Right lobe of liver (tissue), 6 donors: ENCODE measurements around the gene ZFP30. TPM values are rescaled to one million over a fixed set of nuclear protein-coding genes. Genes with fewer than 3 reads are reported as not detected.

Experiments
- ATAC-seq, 4 donors: fragments of 200-7000 bp; cut with Tn5 transposase; one replicate each; pipeline ENCODE4 v1.9.1; 2020; ENCODE audit warnings: mild to moderate bottlenecking in 4 of 4, moderate library complexity in 4 of 4
- DNase-seq, 3 donors: peaks; one replicate each; pipeline ENCODE4 v3.0.0-alpha.2; 2020
- H3K27ac ChIP-seq, 3 donors: fragments of 200-600 bp; one replicate each; pipeline ENCODE4 v1.8.0; 2022
- H3K27me3 ChIP-seq, 2 donors: fragments of 200-600 bp; one replicate each; pipeline ENCODE4 v1.8.0; 2022
- H3K36me3 ChIP-seq, 4 donors: fragments of 200-600 bp; sonication (generic) in 1 of 4; one replicate each; pipeline versions ENCODE4 v1.5.1 to v1.8.0; 2017 to 2022; ENCODE audit warnings: control low read depth in 1 of 4
- H3K4me1 ChIP-seq, 4 donors: fragments of 200-600 bp; sonication (generic) in 1 of 4; one replicate each; pipeline versions ENCODE4 v1.5.1 to v1.8.0; 2017 to 2022; ENCODE audit warnings: control low read depth in 1 of 4
- H3K4me3 ChIP-seq, 3 donors: fragments of 200-600 bp; one replicate each; pipeline ENCODE4 v1.8.0; 2022
- H3K9me3 ChIP-seq, 4 donors: fragments of 200-600 bp; sonication (generic) in 1 of 4; one replicate each; pipeline versions ENCODE4 v1.5.1 to v1.8.0; 2017 to 2022; ENCODE audit warnings: control low read depth in 1 of 4
- CTCF ChIP-seq, 4 donors: fragments of 200-600 bp in 3 of 4; fragments of 450-650 bp in 1 of 4; IDR thresholded peaks; one replicate each; pipeline versions ENCODE4 v1.5.1 to v1.8.0; 2016 to 2022; ENCODE audit warnings: antibody characterized with exemption in 4 of 4, mild to moderate bottlenecking in 2 of 4
- POLR2A ChIP-seq: fragments of 450-650 bp; IDR thresholded peaks from one replicate; pipeline ENCODE4 v1.6.1; 2017; ENCODE audit warnings: antibody characterized with exemption, mild to moderate bottlenecking
- WGBS: methylation state at CpG from one replicate; pipeline ENCODE4 v1.1.6; 2018; ENCODE audit warnings: low coverage, low lambda C conversion rate; ENCODE audit not compliant: insufficient coverage; ENCODE audit errors: missing lambda C conversion rate; 5-methylcytosine and 5-hydroxymethylcytosine counted together
- intact Hi-C, 2 donors: fragments of 100-400 bp; cut with DNase I; formaldehyde crosslinking; loops; one replicate each; pipeline versions ENCODE4 v1.11.2 to v1.14.1; 2022
- total RNA-seq, 6 experiments: library from RNA; depleted of rRNA in 2 of 6; stranded (reverse); fragments of >200 nt in 2 of 6; fragmentation: NEBNext Ultra II Directional in 3 of 6; extraction: Animal tissue kit (Norgen Biotek cat#: 25700) in 3 of 6; gene quantifications; one replicate each; pipeline versions ENCODE4 v1.1.0 to v1.2.4, GENCODE V29; 2016 to 2023
- donor health status: DM: no; HTN: yes; CAD: no.
- donor health status: DM: no; HTN: no; CAD: no.
- donor health status: DM: no; HTN: no; CAD: no.
- donor health status: DM: no; HTN: yes; CAD: no.
- donor health status: DM: no; HTN: yes; CAD: no.

Gene ZFP30
- total RNA-seq, 6 experiments from 2014 or later: 2.9 to 5.0 (median 4.0) TPM

- intact Hi-C loops: no loop called here
Observed at GRCh38 chr19:37594982-37595382, 60.3 kb downstream of the ZFP30 start.

GRCh38 chr19:37594304-37594981 is 60.8 kb downstream of the ZFP30 start, which contains the start of the genes ZNF540 and ZNF571:
ZNF540 (plus strand) TSS chr19:37594876; CDS start chr19:37598448, 3,572 bp downstream.
ZNF571 (minus strand) TSS chr19:37594792; CDS start chr19:37586676, 8,116 bp downstream.
- H3K4me3 ChIP-seq: peak within 1 kb of the TSS; percentile 64 to 70 (median 68)
- H3K4me1 ChIP-seq: peaks cover 0 to 6% (median 2%) of the 10 kb centered on the region in 4 donors
- H3K36me3 ChIP-seq: peaks cover 0 to 9% (median 0%) of the 10 kb centered on the region in 4 donors
- TF ChIP-seq CTCF (IDR thresholded peaks at IDR 0.05): no peak
- TF ChIP-seq POLR2A: peak; percentile 57
- WGBS: 1% methylated on average over 40 of the region's 53 CpGs
- no peaks in the 10 kb centered on the region for H3K27me3 ChIP-seq
- peak within 1 kb of the TSS; percentile 61 to 81 (median 77) for H3K27ac ChIP-seq
- DNase-seq (peak; percentile 95 to 97 (median 96)), ATAC-seq (peak; percentile 98 to 99 (median 98))
- peaks cover 0 to 14% (median 0%) of the 10 kb centered on the region in 4 donors for H3K9me3 ChIP-seq
- intact Hi-C loops: no loop called here

More at GRCh38 chr19:37594982-37595382, 60.3 kb downstream of the ZFP30 start:
- Histone ChIP-seq H3K9me3 (peaks cover 0 to 14% (median 0%) of the 10 kb centered on the region in 4 donors), H3K27me3 (no peaks in the 10 kb centered on the region), H3K4me3 (peak overlapping the region; percentile 64 to 70 (median 68)), H3K36me3 (peaks cover 0 to 14% (median 0%) of the 10 kb centered on the region in 4 donors), H3K27ac (peak overlapping the region; percentile 40 to 77 (median 61)), H3K4me1 (peaks cover 0 to 6% (median 2%) of the 10 kb centered on the region in 4 donors)
- ATAC-seq (peak; percentile 56 to 69 (median 62)), DNase-seq (peak; percentile 52 to 71 (median 64))
- WGBS: 0% methylated on average over 3 of the region's 20 CpGs
- TF ChIP-seq CTCF (IDR thresholded peaks at IDR 0.05) (no peak), POLR2A (no peak)

- peaks cover 0 to 14% (median under 1%) of the 10 kb centered on the region in 4 donors for H3K9me3 ChIP-seq
- ATAC-seq: no peak
- TF ChIP-seq POLR2A: no peak
- no peak for TF ChIP-seq CTCF (IDR thresholded peaks at IDR 0.05)
- peak overlapping the region; percentile 64 to 70 (median 68) for H3K4me3 ChIP-seq
- no peaks in the 10 kb centered on the region for H3K27me3 ChIP-seq
- H3K36me3 ChIP-seq: peaks cover 0 to 4% (median 0%) of the 10 kb centered on the region in 4 donors
- peak overlapping the region; percentile 61 to 81 (median 77) for H3K27ac ChIP-seq
- WGBS: 8% methylated on average over 7 of the region's 9 CpGs
- intact Hi-C loops: no loop called here
- peaks cover 0 to 6% (median 2%) of the 10 kb centered on the region in 4 donors for H3K4me1 ChIP-seq
- DNase-seq: no peak
Observed at GRCh38 chr19:37593996-37594303, 61.3 kb downstream of the ZFP30 start.

- Histone ChIP-seq H3K4me3 (no peak overlapping the region), H3K9me3 (peaks cover 0 to 28% (median 13%) of the 10 kb centered on the region in 4 donors)
- 83% methylated on average over 2 of the region's 2 CpGs for WGBS
Observed at GRCh38 chr19:37583340-37583739, 71.9 kb downstream of the ZFP30 start.

More at GRCh38 chr19:37583340-37583739, 71.9 kb downstream of the ZFP30 start:
- intact Hi-C loops: no loop called here
- DNase-seq (no peak), ATAC-seq (no peak)
- Histone ChIP-seq H3K27me3 (no peaks in the 10 kb centered on the region), H3K36me3 (peaks cover 0 to 40% (median 14%) of the 10 kb centered on the region in 4 donors), H3K27ac (no peak overlapping the region), H3K4me1 (no peaks in the 10 kb centered on the region)
- TF ChIP-seq CTCF (IDR thresholded peaks at IDR 0.05): no peak
- TF ChIP-seq POLR2A: no peak
